RWPE2 (cell line): ENCODE data around the gene ZBP1.

ENCODE experiments used
- ATAC-seq: fragments of 200-7000 bp; cut with Tn5 transposase; 3 replicates; pipeline ENCODE4 v1.9.1; 2021; ENCODE audit warnings: low read depth
- DNase-seq: peaks from one replicate; pipeline ENCODE4 v3.0.0-alpha.2; 2020; ENCODE audit warnings: low spot score
- H3K27ac ChIP-seq: fragments of 450-650 bp; 2 replicates; pipeline ENCODE4 v1.5.1; 2017; ENCODE audit warnings: mild to moderate bottlenecking; ENCODE audit not compliant: poor library complexity, severe bottlenecking
- H3K27me3 ChIP-seq: fragments of 250-450 bp; sonication (Bioruptor Pico); 2 replicates; pipeline ENCODE4 v1.5.1; 2021; ENCODE audit warnings: mild to moderate bottlenecking, moderate library complexity; ENCODE audit not compliant: insufficient read depth, poor library complexity, severe bottlenecking
- H3K36me3 ChIP-seq: fragments of 250-450 bp; sonication (Bioruptor Pico); 2 replicates; pipeline ENCODE4 v1.5.1; 2020; ENCODE audit warnings: low read depth, mild to moderate bottlenecking, moderate library complexity
- H3K4me1 ChIP-seq: fragments of 250-450 bp; sonication (Bioruptor Pico); 2 replicates; pipeline ENCODE4 v1.5.1; 2021; ENCODE audit warnings: mild to moderate bottlenecking, moderate library complexity; ENCODE audit not compliant: insufficient read depth, poor library complexity, severe bottlenecking
- H3K4me3 ChIP-seq: fragments of 250-450 bp; sonication (Bioruptor Pico); 2 replicates; pipeline ENCODE4 v1.5.1; 2021; ENCODE audit warnings: mild to moderate bottlenecking, moderate library complexity; ENCODE audit not compliant: severe bottlenecking
- H3K9me3 ChIP-seq: fragments of 250-450 bp; sonication (Bioruptor Pico); 2 replicates; pipeline ENCODE4 v1.5.1; 2021; ENCODE audit warnings: mild to moderate bottlenecking, moderate library complexity; ENCODE audit not compliant: severe bottlenecking
- CTCF ChIP-seq: fragments of 450-650 bp; IDR thresholded peaks from one replicate; pipeline ENCODE4 v1.5.1; 2017; ENCODE audit warnings: mild to moderate bottlenecking, moderate library complexity; ENCODE audit not compliant: poor library complexity, severe bottlenecking

ZBP1 gene

GRCh38 chr20:57663681-57664451, 43.6 kb upstream of the ZBP1 start:
- Histone ChIP-seq H3K4me3 (no peak overlapping the region), H3K27ac (peak overlapping the region; percentile 28), H3K36me3 (peaks cover 79% of the 10 kb centered on the region), H3K27me3 (no peaks in the 10 kb centered on the region), H3K9me3 (no peaks in the 10 kb centered on the region), H3K4me1 (peaks cover 4% of the 10 kb centered on the region)
- no peak for TF ChIP-seq CTCF
- DNase-seq (peak; percentile 86), ATAC-seq (0 out of 3 replicates have a peak, but pooled peaks have one; percentile 0)

GRCh38 chr20:57663241-57663640, 43.0 kb upstream of the ZBP1 start:
- H3K4me3 ChIP-seq = no peak overlapping the region
- no peaks in the 10 kb centered on the region for H3K9me3 ChIP-seq
- peaks cover 79% of the 10 kb centered on the region for H3K36me3 ChIP-seq
- no peaks in the 10 kb centered on the region for H3K27me3 ChIP-seq
- peak overlapping the region; percentile 28 for H3K27ac ChIP-seq
- DNase-seq = peak; percentile 84
- ATAC-seq = no peak; the same call in 2 of the 3 replicates
- H3K4me1 ChIP-seq = peaks cover 11% of the 10 kb centered on the region
- TF ChIP-seq CTCF = no peak

GRCh38 chr20:57662456-57663240, 42.4 kb upstream of the ZBP1 start:
- Histone ChIP-seq H3K27me3 (no peaks in the 10 kb centered on the region), H3K4me3 (no peak overlapping the region), H3K36me3 (peaks cover 79% of the 10 kb centered on the region), H3K4me1 (peaks cover 17% of the 10 kb centered on the region), H3K27ac (peak overlapping the region; percentile 28), H3K9me3 (no peaks in the 10 kb centered on the region)
- no peak for ATAC-seq
- peak; percentile 81 for DNase-seq
- TF ChIP-seq CTCF = no peak

- H3K36me3 ChIP-seq = peaks cover 79% of the 10 kb centered on the region
- DNase-seq = peak; percentile 69
- H3K27me3 ChIP-seq = no peaks in the 10 kb centered on the region
- H3K9me3 ChIP-seq = no peaks in the 10 kb centered on the region
- H3K27ac ChIP-seq = peak overlapping the region; percentile 28
- H3K4me1 ChIP-seq = peaks cover 20% of the 10 kb centered on the region
- ATAC-seq = no peak
- H3K4me3 ChIP-seq = no peak overlapping the region
- TF ChIP-seq CTCF = no peak
These were observed 41.7 kb upstream of the ZBP1 start for GRCh38 chr20:57661746-57662455.
